Vagina (tissue), 2 donors: ENCODE data around the gene REC8. TPM values are rescaled to one million over a fixed set of nuclear protein-coding genes. Genes with fewer than 3 reads are reported as not detected.

Experiments
- DNase-seq, 2 donors: peaks; one replicate each; pipeline ENCODE4 v3.0.0-alpha.2; 2017; ENCODE audit errors: extremely low spot score in 2 of 2
- H3K27ac ChIP-seq: fragments of 200-600 bp; sonication (generic); one replicate; pipeline ENCODE4 v1.5.1; 2019
- H3K27me3 ChIP-seq: fragments of 200-600 bp; sonication (generic); one replicate; pipeline ENCODE4 v1.5.1; 2019
- H3K36me3 ChIP-seq, 2 donors: fragments of 200-600 bp; sonication (generic); one replicate each; pipeline ENCODE4 v1.5.1; 2017 to 2019
- H3K4me1 ChIP-seq: fragments of 200-600 bp; sonication (generic); one replicate; pipeline ENCODE4 v1.5.1; 2019
- H3K4me3 ChIP-seq, 2 donors: fragments of 200-600 bp; sonication (generic); 1 replicate in 1 of 2; 2 replicates in 1 of 2; pipeline ENCODE4 v1.5.1; 2016 to 2019
- H3K9me3 ChIP-seq: fragments of 200-600 bp; sonication (generic); one replicate; pipeline ENCODE4 v1.5.1; 2019
- CTCF ChIP-seq, 3 experiments: fragments of 450-650 bp in 2 of 3; fragments of 200-600 bp in 1 of 3; sonication (generic) in 1 of 3; IDR thresholded peaks; one replicate each; pipeline ENCODE4 v1.5.1; 2017 to 2019; ENCODE audit warnings: antibody characterized with exemption in 3 of 3, mild to moderate bottlenecking in 2 of 3, moderate library complexity in 2 of 3
- POLR2A ChIP-seq, 2 donors: fragments of 450-650 bp; IDR thresholded peaks; one replicate each; pipeline ENCODE4 v1.6.1; 2017; ENCODE audit warnings: antibody characterized with exemption in 2 of 2, mild to moderate bottlenecking in 2 of 2, moderate library complexity in 2 of 2
- POLR2AphosphoS5 ChIP-seq, 2 donors: sonication (generic); formaldehyde crosslinking; IDR thresholded peaks; one replicate each; pipeline ENCODE4 v1.9.0; 2017; ENCODE audit warnings: antibody characterized with exemption in 2 of 2, mild to moderate bottlenecking in 2 of 2, low read depth in 1 of 2; ENCODE audit not compliant: insufficient read depth in 1 of 2
- intact Hi-C: fragments of 100-400 bp; cut with DNase I; formaldehyde crosslinking; loops from one replicate; pipeline ENCODE4 v1.15.1; 2023
- total RNA-seq: library from RNA; depleted of rRNA; stranded (reverse); fragments of >200 nt; gene quantifications from one replicate; pipeline ENCODE4 v1.2.3, GENCODE V29; 2016

The REC8 gene
- total RNA-seq, 1 donor from 2014 or later = 5.9 TPM

GRCh38 chr14:24131549-24131966 lies 40.3 kb upstream of the REC8 start:
- Histone ChIP-seq H3K9me3 (no peaks in the 10 kb centered on the region), H3K36me3 (no peaks in the 10 kb centered on the region), H3K27ac (no peak overlapping the region), H3K4me3 (no peak overlapping the region), H3K4me1 (peaks cover 6% of the 10 kb centered on the region), H3K27me3 (no peaks in the 10 kb centered on the region)
- intact Hi-C loops = no loop called here
- TF ChIP-seq POLR2A (IDR thresholded peaks at IDR 0.05) (no peak), CTCF (IDR thresholded peaks at IDR 0.05) (no peak)
- peak in 1 of 2 donors; percentile 58 for DNase-seq

- DNase-seq = no peak
- Histone ChIP-seq H3K27ac (no peak overlapping the region), H3K36me3 (no peaks in the 10 kb centered on the region), H3K4me3 (no peak overlapping the region), H3K4me1 (peaks cover 13% of the 10 kb centered on the region), H3K9me3 (no peaks in the 10 kb centered on the region), H3K27me3 (no peaks in the 10 kb centered on the region)
- intact Hi-C loops = no loop called here
- no peak for TF ChIP-seq CTCF (IDR thresholded peaks at IDR 0.05)
- TF ChIP-seq POLR2A (IDR thresholded peaks at IDR 0.05) = no peak
- TF ChIP-seq POLR2AphosphoS5 (IDR thresholded peaks at IDR 0.05; ENCODE audit: insufficient read depth in 1 of 2, low read depth in 1 of 2) = no peak
These were observed 39.7 kb upstream of the REC8 start for GRCh38 chr14:24132061-24132685.

- H3K27me3 ChIP-seq = no peaks in the 10 kb centered on the region
- intact Hi-C loops = no loop called here
- no peaks in the 10 kb centered on the region for H3K9me3 ChIP-seq
- H3K36me3 ChIP-seq = peaks cover 0 to 8% of the 10 kb centered on the region in 2 donors
- no peak for DNase-seq
- no peak overlapping the region for H3K4me3 ChIP-seq
- H3K4me1 ChIP-seq = peaks cover 16% of the 10 kb centered on the region
- H3K27ac ChIP-seq = no peak overlapping the region
- TF ChIP-seq POLR2AphosphoS5 (IDR thresholded peaks at IDR 0.05; ENCODE audit: insufficient read depth in 1 of 2, low read depth in 1 of 2) = no peak
- no peak for TF ChIP-seq POLR2A (IDR thresholded peaks at IDR 0.05)
- no peak for TF ChIP-seq CTCF (IDR thresholded peaks at IDR 0.05)
These were observed 38.9 kb upstream of the REC8 start for GRCh38 chr14:24132976-24133375.

GRCh38 chr14:24133735-24134134 lies 38.1 kb upstream of the REC8 start:
- Histone ChIP-seq H3K36me3 (peaks cover 0 to 14% of the 10 kb centered on the region in 2 donors), H3K9me3 (no peaks in the 10 kb centered on the region), H3K4me3 (no peak overlapping the region), H3K27me3 (no peaks in the 10 kb centered on the region), H3K4me1 (peaks cover 22% of the 10 kb centered on the region), H3K27ac (no peak overlapping the region)
- no peak for DNase-seq
- intact Hi-C loops = no loop called here
- TF ChIP-seq CTCF (IDR thresholded peaks at IDR 0.05) (no peak), POLR2AphosphoS5 (IDR thresholded peaks at IDR 0.05; ENCODE audit: insufficient read depth in 1 of 2, low read depth in 1 of 2) (no peak), POLR2A (IDR thresholded peaks at IDR 0.05) (no peak)

- peaks cover 0 to 22% of the 10 kb centered on the region in 2 donors for H3K36me3 ChIP-seq
- H3K27ac ChIP-seq = peak overlapping the region; percentile 85
- DNase-seq = no peak
- intact Hi-C loops = no loop called here
- H3K9me3 ChIP-seq = no peaks in the 10 kb centered on the region
- peaks cover 39% of the 10 kb centered on the region for H3K4me1 ChIP-seq
- H3K4me3 ChIP-seq = peak overlapping the region; percentile 68 to 100
- no peak for TF ChIP-seq POLR2AphosphoS5 (IDR thresholded peaks at IDR 0.05; ENCODE audit: insufficient read depth in 1 of 2, low read depth in 1 of 2)
- no peak for TF ChIP-seq POLR2A (IDR thresholded peaks at IDR 0.05)
- no peak for TF ChIP-seq CTCF (IDR thresholded peaks at IDR 0.05)
- H3K27me3 ChIP-seq = no peaks in the 10 kb centered on the region
These were observed 36.4 kb upstream of the REC8 start for GRCh38 chr14:24135584-24135833.
